ENCODE results near the gene CTNNA3. TPM values are rescaled to one million over a fixed set of nuclear protein-coding genes. Genes with fewer than 3 reads are reported as not detected.
A peak's percentile ranks its signal among the peaks of the same experiment; 100 is the strongest.

The CTNNA3 gene
- total and polyA plus RNA-seq, 4 donors, result 0.16 to 2.4 (median 1.4) TPM

DNA sequence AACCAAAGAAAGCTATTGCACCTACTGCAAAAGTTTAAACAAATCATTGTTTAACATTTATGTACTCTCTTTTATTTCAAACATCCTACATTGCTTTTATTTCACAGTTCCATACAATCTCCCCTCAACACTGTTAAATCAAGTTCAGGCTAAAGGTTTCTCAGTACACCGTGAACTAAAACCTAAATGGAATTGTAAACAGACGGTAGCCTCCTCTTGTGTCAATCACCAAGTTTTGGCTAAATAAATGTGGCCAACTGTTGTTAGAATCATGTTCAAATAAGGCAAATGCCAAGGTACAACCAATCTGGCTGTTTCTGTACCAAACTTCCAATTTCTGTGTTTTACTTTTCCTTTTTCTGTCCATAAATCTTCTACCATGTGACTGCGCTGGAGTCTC lies 1493.9 kb downstream of the CTNNA3 start:
- Histone ChIP-seq H3K27ac (ENCODE audit: low read depth in 1 of 2, low read length in 2 of 2) (no peak overlapping the region), H3K36me3 (ENCODE audit: control insufficient read depth in 4 of 4, insufficient read depth in 3 of 4, low read depth in 1 of 4, low read length in 3 of 4) (no peaks in the 10 kb centered on the region), H3K27me3 (ENCODE audit: control insufficient read depth in 4 of 4, insufficient read depth in 4 of 4, low read length in 3 of 4) (no peaks in the 10 kb centered on the region), H3K4me3 (ENCODE audit: low read depth in 1 of 3, low read length in 3 of 3) (no peak overlapping the region), H3K4me1 (ENCODE audit: control insufficient read depth in 4 of 4, insufficient read depth in 4 of 4, low read length in 3 of 4) (no peaks in the 10 kb centered on the region), H3K9ac (ENCODE audit: low read depth in 1 of 2, low read length in 2 of 2) (no peak overlapping the region), H3K9me3 (ENCODE audit: control insufficient read depth in 4 of 4, low read length in 3 of 4) (no peaks in the 10 kb centered on the region)
- DNase-seq (ENCODE audit: low spot score), result no peak
- WGBS, result 63% methylated on average over 3 of the region's 3 CpGs
- peak; percentile 20 for TF ChIP-seq FOXA2 (IDR thresholded peaks at IDR 0.05)
- no peak for TF ChIP-seq JUND (IDR thresholded peaks at IDR 0.05)
- no peak for TF ChIP-seq EGR1 (IDR thresholded peaks at IDR 0.05; ENCODE audit: low read depth in 2 of 2)
- TF ChIP-seq SP1 (IDR thresholded peaks at IDR 0.05), result peak; percentile 19
- peak in 1 of 2 donors; percentile 25 for TF ChIP-seq RXRA (IDR thresholded peaks at IDR 0.05)
- TF ChIP-seq HNF4A (conservative IDR thresholded peaks at IDR 0.05), result peak in 1 of 2 donors; percentile 7
- TF ChIP-seq FOXA1 (IDR thresholded peaks at IDR 0.05), result peak; percentile 19
- TF ChIP-seq, protein P1, sequence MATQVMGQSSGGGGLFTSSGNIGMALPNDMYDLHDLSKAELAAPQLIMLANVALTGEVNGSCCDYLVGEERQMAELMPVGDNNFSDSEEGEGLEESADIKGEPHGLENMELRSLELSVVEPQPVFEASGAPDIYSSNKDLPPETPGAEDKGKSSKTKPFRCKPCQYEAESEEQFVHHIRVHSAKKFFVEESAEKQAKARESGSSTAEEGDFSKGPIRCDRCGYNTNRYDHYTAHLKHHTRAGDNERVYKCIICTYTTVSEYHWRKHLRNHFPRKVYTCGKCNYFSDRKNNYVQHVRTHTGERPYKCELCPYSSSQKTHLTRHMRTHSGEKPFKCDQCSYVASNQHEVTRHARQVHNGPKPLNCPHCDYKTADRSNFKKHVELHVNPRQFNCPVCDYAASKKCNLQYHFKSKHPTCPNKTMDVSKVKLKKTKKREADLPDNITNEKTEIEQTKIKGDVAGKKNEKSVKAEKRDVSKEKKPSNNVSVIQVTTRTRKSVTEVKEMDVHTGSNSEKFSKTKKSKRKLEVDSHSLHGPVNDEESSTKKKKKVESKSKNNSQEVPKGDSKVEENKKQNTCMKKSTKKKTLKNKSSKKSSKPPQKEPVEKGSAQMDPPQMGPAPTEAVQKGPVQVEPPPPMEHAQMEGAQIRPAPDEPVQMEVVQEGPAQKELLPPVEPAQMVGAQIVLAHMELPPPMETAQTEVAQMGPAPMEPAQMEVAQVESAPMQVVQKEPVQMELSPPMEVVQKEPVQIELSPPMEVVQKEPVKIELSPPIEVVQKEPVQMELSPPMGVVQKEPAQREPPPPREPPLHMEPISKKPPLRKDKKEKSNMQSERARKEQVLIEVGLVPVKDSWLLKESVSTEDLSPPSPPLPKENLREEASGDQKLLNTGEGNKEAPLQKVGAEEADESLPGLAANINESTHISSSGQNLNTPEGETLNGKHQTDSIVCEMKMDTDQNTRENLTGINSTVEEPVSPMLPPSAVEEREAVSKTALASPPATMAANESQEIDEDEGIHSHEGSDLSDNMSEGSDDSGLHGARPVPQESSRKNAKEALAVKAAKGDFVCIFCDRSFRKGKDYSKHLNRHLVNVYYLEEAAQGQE (IDR thresholded peaks at IDR 0.05), result no peak

DNA sequence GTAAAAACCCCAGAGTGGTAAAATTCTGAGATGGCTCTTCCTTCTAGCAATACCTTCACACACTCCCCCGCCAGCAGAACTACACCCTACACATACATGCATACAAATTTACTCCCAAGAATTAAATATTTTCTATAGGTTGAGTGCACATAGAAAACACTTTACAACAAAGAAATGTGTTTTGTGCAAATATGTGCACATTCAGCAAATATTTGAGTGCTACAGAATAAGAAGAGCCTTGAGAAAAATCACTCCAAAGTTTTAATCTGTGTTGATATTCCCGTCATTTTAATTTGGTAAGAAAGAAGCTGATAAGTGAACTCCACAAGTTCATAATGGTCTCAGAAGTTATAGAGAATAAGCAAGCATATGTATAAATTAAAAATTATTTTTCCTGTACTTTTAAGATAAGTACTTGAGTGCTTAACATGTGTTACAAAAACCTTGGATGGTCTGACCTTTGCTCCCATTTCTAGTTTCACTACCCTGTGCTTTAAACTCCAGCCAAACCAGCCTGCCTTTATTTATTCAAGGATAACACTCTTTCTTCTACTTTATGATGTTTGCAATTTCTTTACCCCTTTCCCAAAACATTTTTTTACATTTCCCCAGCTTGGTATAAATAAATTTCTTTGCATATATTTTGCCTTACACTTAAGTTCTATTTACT lies 1503.7 kb downstream of the CTNNA3 start:
- no peak for DNase-seq (ENCODE audit: low spot score)
- WGBS, result 69% methylated on average over 2 of the region's 2 CpGs
- H3K4me1 ChIP-seq (ENCODE audit: control insufficient read depth in 4 of 4, insufficient read depth in 4 of 4, low read length in 3 of 4), result peaks cover 0 to 12% (median 5%) of the 10 kb centered on the region in 4 donors
- H3K27ac ChIP-seq (ENCODE audit: low read depth in 1 of 2, low read length in 2 of 2), result no peak overlapping the region
- no peak for TF ChIP-seq EGR1 (IDR thresholded peaks at IDR 0.05; ENCODE audit: low read depth in 2 of 2)
- no peak for TF ChIP-seq YY1 (IDR thresholded peaks at IDR 0.05)
- peak in 1 of 2 donors; percentile 11 for TF ChIP-seq RAD21 (IDR thresholded peaks at IDR 0.05)
- peak in 1 of 2 donors; percentile 7 for TF ChIP-seq JUND (IDR thresholded peaks at IDR 0.05)
- TF ChIP-seq HNF4A (conservative IDR thresholded peaks at IDR 0.05), result peak; percentile 66 to 77
- TF ChIP-seq GABPA (IDR thresholded peaks at IDR 0.05 in 1 of 2, conservative IDR thresholded peaks at IDR 0.05 in 1 of 2), result no peak
- TF ChIP-seq FOXA1 (IDR thresholded peaks at IDR 0.05), result no peak
- TF ChIP-seq, protein P2, sequence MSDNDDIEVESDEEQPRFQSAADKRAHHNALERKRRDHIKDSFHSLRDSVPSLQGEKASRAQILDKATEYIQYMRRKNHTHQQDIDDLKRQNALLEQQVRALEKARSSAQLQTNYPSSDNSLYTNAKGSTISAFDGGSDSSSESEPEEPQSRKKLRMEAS (IDR thresholded peaks at IDR 0.05), result no peak
- no peak for TF ChIP-seq NR2F2 (IDR thresholded peaks at IDR 0.05)
- TF ChIP-seq, protein P3, sequence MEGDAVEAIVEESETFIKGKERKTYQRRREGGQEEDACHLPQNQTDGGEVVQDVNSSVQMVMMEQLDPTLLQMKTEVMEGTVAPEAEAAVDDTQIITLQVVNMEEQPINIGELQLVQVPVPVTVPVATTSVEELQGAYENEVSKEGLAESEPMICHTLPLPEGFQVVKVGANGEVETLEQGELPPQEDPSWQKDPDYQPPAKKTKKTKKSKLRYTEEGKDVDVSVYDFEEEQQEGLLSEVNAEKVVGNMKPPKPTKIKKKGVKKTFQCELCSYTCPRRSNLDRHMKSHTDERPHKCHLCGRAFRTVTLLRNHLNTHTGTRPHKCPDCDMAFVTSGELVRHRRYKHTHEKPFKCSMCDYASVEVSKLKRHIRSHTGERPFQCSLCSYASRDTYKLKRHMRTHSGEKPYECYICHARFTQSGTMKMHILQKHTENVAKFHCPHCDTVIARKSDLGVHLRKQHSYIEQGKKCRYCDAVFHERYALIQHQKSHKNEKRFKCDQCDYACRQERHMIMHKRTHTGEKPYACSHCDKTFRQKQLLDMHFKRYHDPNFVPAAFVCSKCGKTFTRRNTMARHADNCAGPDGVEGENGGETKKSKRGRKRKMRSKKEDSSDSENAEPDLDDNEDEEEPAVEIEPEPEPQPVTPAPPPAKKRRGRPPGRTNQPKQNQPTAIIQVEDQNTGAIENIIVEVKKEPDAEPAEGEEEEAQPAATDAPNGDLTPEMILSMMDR (IDR thresholded peaks at IDR 0.05; ENCODE audit: low read depth, low read length, missing input control), result no peak
- peak; percentile 32 to 52 for TF ChIP-seq RXRA (IDR thresholded peaks at IDR 0.05)
- TF ChIP-seq, protein P4, sequence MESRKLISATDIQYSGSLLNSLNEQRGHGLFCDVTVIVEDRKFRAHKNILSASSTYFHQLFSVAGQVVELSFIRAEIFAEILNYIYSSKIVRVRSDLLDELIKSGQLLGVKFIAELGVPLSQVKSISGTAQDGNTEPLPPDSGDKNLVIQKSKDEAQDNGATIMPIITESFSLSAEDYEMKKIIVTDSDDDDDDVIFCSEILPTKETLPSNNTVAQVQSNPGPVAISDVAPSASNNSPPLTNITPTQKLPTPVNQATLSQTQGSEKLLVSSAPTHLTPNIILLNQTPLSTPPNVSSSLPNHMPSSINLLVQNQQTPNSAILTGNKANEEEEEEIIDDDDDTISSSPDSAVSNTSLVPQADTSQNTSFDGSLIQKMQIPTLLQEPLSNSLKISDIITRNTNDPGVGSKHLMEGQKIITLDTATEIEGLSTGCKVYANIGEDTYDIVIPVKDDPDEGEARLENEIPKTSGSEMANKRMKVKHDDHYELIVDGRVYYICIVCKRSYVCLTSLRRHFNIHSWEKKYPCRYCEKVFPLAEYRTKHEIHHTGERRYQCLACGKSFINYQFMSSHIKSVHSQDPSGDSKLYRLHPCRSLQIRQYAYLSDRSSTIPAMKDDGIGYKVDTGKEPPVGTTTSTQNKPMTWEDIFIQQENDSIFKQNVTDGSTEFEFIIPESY (IDR thresholded peaks at IDR 0.05), result no peak
- TF ChIP-seq HNF4G (IDR thresholded peaks at IDR 0.05), result no peak
- peak; percentile 36 for TF ChIP-seq SP1 (IDR thresholded peaks at IDR 0.05)
- peak; percentile 29 for TF ChIP-seq FOXA2 (IDR thresholded peaks at IDR 0.05)
- TF ChIP-seq, protein P5, sequence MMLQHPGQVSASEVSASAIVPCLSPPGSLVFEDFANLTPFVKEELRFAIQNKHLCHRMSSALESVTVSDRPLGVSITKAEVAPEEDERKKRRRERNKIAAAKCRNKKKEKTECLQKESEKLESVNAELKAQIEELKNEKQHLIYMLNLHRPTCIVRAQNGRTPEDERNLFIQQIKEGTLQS (IDR thresholded peaks at IDR 0.05), result no peak
- TF ChIP-seq TAF1 (conservative IDR thresholded peaks at IDR 0.05), result no peak
- TF ChIP-seq, protein P1 (IDR thresholded peaks at IDR 0.05), result no peak
- no peak overlapping the region for H3K9ac ChIP-seq (ENCODE audit: low read depth in 1 of 2, low read length in 2 of 2)
- no peak overlapping the region for H3K4me3 ChIP-seq (ENCODE audit: low read depth in 1 of 3, low read length in 3 of 3)
- no peaks in the 10 kb centered on the region for H3K9me3 ChIP-seq (ENCODE audit: control insufficient read depth in 4 of 4, low read length in 3 of 4)
- no peaks in the 10 kb centered on the region for H3K27me3 ChIP-seq (ENCODE audit: control insufficient read depth in 4 of 4, insufficient read depth in 4 of 4, low read length in 3 of 4)
- H3K36me3 ChIP-seq (ENCODE audit: control insufficient read depth in 4 of 4, insufficient read depth in 3 of 4, low read depth in 1 of 4, low read length in 3 of 4), result no peaks in the 10 kb centered on the region
